MM.1S (cell line): ENCODE data around the gene BTBD16.

ENCODE experiments used
- DNase-seq: peaks from one replicate; pipeline ENCODE4 v3.0.0-alpha.2; 2015
- H2AFZ ChIP-seq: fragments of 300-600 bp; sonication (generic); 2 replicates; pipeline ENCODE4 v1.6.0; 2016; ENCODE audit warnings: antibody characterized with exemption, low read length
- H3F3A ChIP-seq: fragments of 300-600 bp; sonication (generic); 2 replicates; pipeline ENCODE4 v1.6.1; 2016; ENCODE audit warnings: mild to moderate bottlenecking, antibody characterized with exemption, low read length, moderate library complexity, mixed read lengths; ENCODE audit not compliant: insufficient read depth
- H3K27ac ChIP-seq: fragments of 300-600 bp; sonication (generic); 2 replicates; pipeline ENCODE4 v1.5.1; 2016; ENCODE audit warnings: mild to moderate bottlenecking, low read length
- H3K27me3 ChIP-seq: fragments of 300-600 bp; sonication (generic); replicated peaks from 2 replicates; pipeline ENCODE4 v1.6.0; 2016; ENCODE audit warnings: low read length; ENCODE audit not compliant: insufficient read depth
- H3K36me3 ChIP-seq: fragments of 300-600 bp; sonication (generic); replicated peaks from 2 replicates; pipeline ENCODE4 v1.6.1; 2016; ENCODE audit warnings: mild to moderate bottlenecking, low read length, mixed read lengths; ENCODE audit not compliant: insufficient read depth
- H3K4me1 ChIP-seq: fragments of 300-600 bp; sonication (generic); 2 replicates; pipeline ENCODE4 v1.6.1; 2016; ENCODE audit warnings: low read length, mixed read lengths
- H3K4me2 ChIP-seq: fragments of 300-600 bp; sonication (generic); 2 replicates; pipeline ENCODE4 v1.6.0; 2016; ENCODE audit warnings: low read depth, low read length
- H3K4me3 ChIP-seq: fragments of 300-600 bp; sonication (generic); 2 replicates; pipeline ENCODE4 v1.5.1; 2016; ENCODE audit warnings: low read length, mixed read lengths
- H3K79me2 ChIP-seq: fragments of 300-600 bp; sonication (generic); 2 replicates; pipeline ENCODE4 v1.6.1; 2016; ENCODE audit warnings: mixed run types, low read length, mixed read lengths
- H3K9ac ChIP-seq: fragments of 300-600 bp; sonication (generic); 2 replicates; pipeline ENCODE4 v1.6.1; 2016; ENCODE audit warnings: low read length, mixed read lengths
- H3K9me2 ChIP-seq: fragments of 300-600 bp; sonication (generic); replicated peaks from 2 replicates; pipeline ENCODE4 v1.6.1; 2016; ENCODE audit warnings: mild to moderate bottlenecking, low read length, mixed read lengths; ENCODE audit not compliant: insufficient read depth
- H3K9me3 ChIP-seq: fragments of 300-600 bp; sonication (generic); replicated peaks from 2 replicates; pipeline ENCODE4 v1.6.1; 2016; ENCODE audit warnings: mild to moderate bottlenecking, low read length, mixed read lengths; ENCODE audit not compliant: insufficient read depth
- H4K20me1 ChIP-seq: fragments of 300-600 bp; sonication (generic); 2 replicates; pipeline ENCODE4 v1.6.1; 2016; ENCODE audit warnings: mild to moderate bottlenecking, low read length, moderate library complexity, mixed read lengths; ENCODE audit not compliant: insufficient read depth
- CTCF ChIP-seq: fragments of 300-600 bp; sonication (generic); IDR thresholded peaks from 2 replicates; pipeline ENCODE4 v1.5.1; 2016; ENCODE audit warnings: antibody characterized with exemption, low read length, mixed read lengths
- EZH2 ChIP-seq: fragments of 300-600 bp; sonication (generic); optimal IDR thresholded peaks from 2 replicates; pipeline ENCODE3; 2017; ENCODE audit warnings: low read depth, mild to moderate bottlenecking, antibody characterized with exemption, low read length, mixed read lengths
- EZH2phosphoT487 ChIP-seq: fragments of 300-600 bp; sonication (generic); IDR thresholded peaks from 2 replicates; pipeline ENCODE4 v1.6.1; 2018; ENCODE audit warnings: antibody characterized with exemption, low read length

The BTBD16 gene

GRCh38 chr10:122293961-122294380, 22.9 kb downstream of the BTBD16 start:
- Histone ChIP-seq H3K9ac (no peak overlapping the region), H3K9me2 (no peaks in the 10 kb centered on the region), H3K27me3 (no peaks in the 10 kb centered on the region; the same call in 1 of the 2 replicates), H2AFZ (no peak overlapping the region), H3K36me3 (no peaks in the 10 kb centered on the region), H3F3A (no peaks in the 10 kb centered on the region), H3K27ac (no peak overlapping the region), H4K20me1 (no peaks in the 10 kb centered on the region), H3K9me3 (no peaks in the 10 kb centered on the region), H3K4me1 (no peaks in the 10 kb centered on the region), H3K4me2 (no peak overlapping the region), H3K4me3 (no peak overlapping the region), H3K79me2 (no peaks in the 10 kb centered on the region)
- DNase-seq, result no peak
- TF ChIP-seq EZH2phosphoT487 (no peak), EZH2 (no peak), CTCF (no peak)

- Histone ChIP-seq H3K4me3 (no peak overlapping the region), H2AFZ (no peak overlapping the region), H3K9me3 (no peaks in the 10 kb centered on the region), H3K27ac (no peak overlapping the region), H3K36me3 (no peaks in the 10 kb centered on the region), H3K4me1 (no peaks in the 10 kb centered on the region), H3F3A (no peaks in the 10 kb centered on the region), H3K79me2 (no peaks in the 10 kb centered on the region), H3K9me2 (no peaks in the 10 kb centered on the region), H3K9ac (no peak overlapping the region), H4K20me1 (no peaks in the 10 kb centered on the region), H3K4me2 (no peak overlapping the region), H3K27me3 (no peaks in the 10 kb centered on the region; the same call in 1 of the 2 replicates)
- no peak for TF ChIP-seq EZH2
- no peak for TF ChIP-seq CTCF
- TF ChIP-seq EZH2phosphoT487, result no peak
- no peak for DNase-seq
Observed at GRCh38 chr10:122294511-122295450, 23.7 kb downstream of the BTBD16 start.

- H3K4me2 ChIP-seq, result no peak overlapping the region
- no peaks in the 10 kb centered on the region for H3K36me3 ChIP-seq
- H3K4me1 ChIP-seq, result no peaks in the 10 kb centered on the region
- no peak overlapping the region for H3K4me3 ChIP-seq
- no peak overlapping the region for H3K9ac ChIP-seq
- TF ChIP-seq EZH2 (no peak), CTCF (no peak), EZH2phosphoT487 (no peak)
- no peaks in the 10 kb centered on the region; the same call in 1 of the 2 replicates for H3K27me3 ChIP-seq
- no peaks in the 10 kb centered on the region for H4K20me1 ChIP-seq
- no peaks in the 10 kb centered on the region for H3F3A ChIP-seq
- H3K9me2 ChIP-seq, result no peaks in the 10 kb centered on the region
- H3K27ac ChIP-seq, result no peak overlapping the region
- H3K9me3 ChIP-seq, result no peaks in the 10 kb centered on the region
- no peak for DNase-seq
- H2AFZ ChIP-seq, result no peak overlapping the region
- H3K79me2 ChIP-seq, result no peaks in the 10 kb centered on the region
Observed at GRCh38 chr10:122295451-122295809, 24.3 kb downstream of the BTBD16 start.
